HG02759 (cell line): Measurements from ENCODE around the gene MIOX.

ENCODE experiments used
- ATAC-seq: cut with Tn5 transposase; IDR thresholded peaks from one replicate; pipeline ENCODE4 v1.9.1; 2021; ENCODE audit warnings: mild to moderate bottlenecking, moderate library complexity; ENCODE audit not compliant: unreplicated experiment

Gene MIOX

DNA sequence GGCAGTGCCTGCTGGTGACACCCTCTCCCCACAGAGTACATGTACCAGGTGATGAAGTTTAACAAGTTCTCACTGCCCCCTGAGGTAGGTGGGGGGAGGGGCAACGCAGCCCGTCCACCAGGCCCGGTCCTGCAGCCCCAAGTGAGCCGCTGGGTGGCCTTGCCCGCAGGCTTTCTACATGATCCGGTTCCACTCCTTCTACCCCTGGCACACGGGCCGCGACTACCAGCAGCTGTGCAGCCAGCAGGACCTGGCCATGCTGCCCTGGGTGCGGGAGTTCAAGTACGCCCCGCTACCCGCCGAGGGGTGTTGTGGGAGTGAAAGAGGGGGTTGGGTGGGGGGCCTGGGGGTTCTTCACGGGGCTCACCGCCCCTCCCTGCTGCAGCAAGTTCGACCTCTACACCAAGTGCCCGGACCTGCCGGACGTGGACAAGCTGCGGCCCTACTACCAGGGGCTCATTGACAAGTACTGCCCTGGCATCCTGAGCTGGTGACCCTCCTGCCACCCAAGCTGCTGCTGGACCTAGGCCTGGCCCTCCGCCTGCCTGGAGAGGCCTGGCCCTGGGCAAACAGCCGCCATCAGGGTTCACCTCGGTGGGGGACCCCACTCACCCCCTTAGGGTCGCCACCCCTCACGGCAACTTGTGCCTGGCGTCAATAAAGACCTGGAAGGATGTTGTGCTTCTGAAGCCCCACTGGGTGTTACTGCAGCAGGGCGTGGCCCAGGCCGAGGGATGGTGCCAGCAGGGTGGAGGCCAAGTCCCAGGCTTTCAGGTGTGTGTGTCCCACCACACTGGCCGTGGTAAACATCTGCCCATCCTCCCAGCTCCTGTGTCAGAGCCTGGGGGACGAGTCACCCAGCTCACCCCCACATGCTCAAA is 2.9 kb downstream of the MIOX start:
- ATAC-seq: no peak

DNA sequence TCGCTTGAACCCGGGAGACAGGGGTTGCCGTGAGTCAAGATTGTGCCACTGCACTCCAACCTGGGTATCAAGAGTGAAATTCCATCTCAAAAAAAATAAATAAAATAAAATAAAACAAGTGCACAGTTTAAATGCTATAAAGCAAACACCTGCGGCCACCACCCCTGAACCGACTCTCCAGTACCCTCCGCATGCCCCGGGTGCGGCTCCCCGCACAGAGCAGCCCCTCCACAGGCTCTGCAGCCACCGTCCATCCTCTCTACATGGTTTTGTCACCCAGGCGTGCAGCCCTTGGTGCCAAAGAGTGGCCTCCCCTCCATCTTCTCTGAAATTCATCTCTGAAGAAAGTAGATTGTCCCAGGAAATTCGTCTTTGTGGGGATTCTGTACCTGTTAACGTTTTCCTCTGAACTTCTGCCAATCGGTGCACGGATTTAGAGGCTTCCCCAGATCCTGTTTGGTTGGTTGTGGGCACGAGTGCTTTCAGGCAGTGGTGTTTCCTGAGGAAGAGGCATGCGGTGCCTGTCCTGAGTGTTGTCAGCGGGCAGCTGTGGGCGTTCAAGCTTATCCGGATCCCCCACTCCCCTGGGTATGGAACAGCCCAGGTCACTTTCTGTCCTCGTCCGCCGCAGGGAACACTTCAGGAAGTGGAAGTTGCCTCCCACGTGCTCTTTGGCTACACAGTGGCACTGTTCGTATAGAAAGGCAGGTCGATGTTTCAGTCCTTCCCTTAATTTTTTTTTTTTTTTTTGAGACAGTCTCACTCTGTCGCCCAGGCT is 4.1 kb downstream of the MIOX start:
- no peak for ATAC-seq

DNA sequence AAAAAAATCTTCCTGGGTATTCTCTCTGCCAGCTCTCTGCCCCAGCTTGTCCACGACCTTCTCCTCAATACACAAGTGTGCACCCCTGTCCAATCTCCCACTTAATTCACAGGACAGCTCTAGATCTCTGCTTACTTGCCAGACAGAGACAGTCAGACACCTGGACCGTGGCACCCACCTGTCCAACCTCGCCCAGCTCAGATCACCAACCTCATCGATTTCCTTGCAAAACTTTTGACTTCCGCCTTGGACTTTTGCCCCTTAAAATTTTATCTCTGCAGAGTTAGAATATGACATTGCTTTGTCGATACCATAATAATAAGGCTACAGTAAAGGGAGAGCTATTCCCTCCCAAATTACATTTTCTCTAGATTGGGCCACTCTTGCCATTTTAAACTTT is 10.4 kb downstream of the MIOX start:
- no peak for ATAC-seq

DNA sequence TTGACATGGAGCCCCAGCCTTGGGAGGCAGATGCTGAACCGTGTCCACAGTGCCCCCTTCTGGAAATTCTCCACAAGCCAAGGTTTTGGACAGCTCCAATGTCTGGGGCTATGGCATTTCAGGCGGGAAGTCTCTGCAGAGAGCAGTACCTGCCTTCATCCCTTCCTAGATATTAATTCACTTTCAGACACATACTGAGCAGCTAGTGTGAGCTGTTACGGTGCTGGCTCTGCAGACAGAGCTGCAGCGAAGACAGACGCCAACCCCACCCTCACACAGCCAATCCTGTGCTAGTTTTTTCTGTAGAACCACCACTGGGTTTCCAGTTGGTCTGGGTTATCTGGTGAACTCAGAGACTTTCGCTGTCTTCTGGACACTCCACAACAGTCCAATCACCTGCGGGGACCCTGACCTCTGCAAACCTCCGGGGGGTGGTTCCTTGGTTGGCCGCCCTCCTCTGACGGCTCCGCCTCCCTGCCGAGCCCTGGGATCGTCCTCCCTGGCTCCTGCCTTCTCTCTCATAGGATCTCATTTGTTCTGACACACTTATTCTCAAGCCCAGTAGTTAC is 11.7 kb downstream of the MIOX start:
- ATAC-seq: no peak

DNA sequence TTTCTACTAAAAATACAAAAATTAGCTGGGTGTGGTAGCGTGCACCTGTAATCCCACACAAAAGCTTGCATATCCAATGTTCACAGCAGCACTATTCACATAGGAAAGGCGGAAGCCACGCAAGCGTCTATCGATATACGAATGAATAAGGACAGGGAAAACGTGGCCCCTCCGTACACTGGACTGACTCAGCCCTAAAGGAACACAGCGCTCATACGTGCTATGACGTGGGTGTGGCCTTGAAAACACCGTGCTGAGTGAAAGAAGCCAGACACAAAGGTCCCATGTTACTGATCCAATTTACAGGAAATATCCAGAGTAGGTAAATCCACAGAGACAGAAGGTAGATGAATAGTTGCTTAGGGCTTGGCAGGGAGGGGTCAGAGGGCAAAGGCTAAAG is 13.8 kb downstream of the MIOX start:
- no peak for ATAC-seq

DNA sequence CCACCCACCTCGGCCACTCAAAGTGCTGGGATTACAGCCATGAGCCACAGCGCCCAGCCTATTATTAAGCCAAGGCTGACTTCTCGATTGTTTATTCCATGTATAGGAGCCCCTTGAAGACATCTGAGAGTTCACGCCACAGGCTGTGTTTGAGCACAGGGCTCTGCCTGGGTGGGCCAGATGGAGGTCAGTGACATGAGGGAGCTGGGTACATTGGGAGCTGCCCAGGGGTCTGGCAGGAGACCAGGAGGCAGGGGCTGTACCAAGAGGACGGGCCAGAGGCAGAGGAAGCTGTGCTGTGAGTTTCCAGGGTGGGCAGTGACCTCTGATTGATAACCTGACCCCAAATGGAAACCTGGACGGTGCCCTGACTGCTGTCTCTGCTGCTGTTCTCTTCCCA is 15.4 kb downstream of the MIOX start:
- ATAC-seq: no peak

DNA sequence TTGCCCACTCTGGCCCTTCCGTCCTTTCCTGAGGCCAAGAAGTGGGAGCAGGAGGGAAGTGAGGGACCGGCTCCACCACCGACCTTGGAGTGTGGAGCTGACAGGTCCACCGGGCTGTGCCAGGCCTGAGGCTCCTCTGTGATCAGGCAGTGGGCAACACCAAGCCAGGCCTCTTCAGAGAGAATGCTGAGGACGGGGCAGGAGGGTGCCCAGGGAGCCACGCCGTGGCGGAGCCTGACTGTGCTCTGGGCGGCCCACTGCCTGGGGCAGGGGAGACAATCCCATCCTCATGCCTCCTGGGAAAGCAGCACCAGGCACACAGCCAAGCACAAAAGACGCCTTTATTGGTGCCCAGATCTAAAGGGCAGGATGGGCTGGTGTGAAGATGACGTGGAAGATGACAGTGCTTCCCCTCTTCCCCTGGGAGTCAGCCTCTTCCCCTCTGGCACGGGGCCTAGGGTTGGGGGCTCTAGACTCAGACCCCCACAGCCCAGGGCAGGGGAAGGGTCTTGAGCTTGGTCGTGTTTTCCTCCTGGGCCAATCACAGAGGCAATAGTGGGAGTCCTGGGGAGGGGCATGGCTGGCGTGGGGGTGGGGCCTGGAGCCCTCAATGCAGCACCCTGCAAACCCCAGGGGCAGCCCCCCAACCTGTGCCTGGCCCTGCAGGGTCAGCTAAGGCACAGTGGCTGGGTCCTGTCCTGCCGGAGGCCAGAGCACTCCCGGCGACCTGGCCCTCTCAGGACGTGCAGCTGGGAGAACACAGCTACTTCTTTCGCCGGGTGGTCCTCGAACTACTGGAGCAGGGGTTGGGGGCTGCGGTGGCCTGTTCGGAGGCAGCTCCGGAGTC is 16.2 kb downstream of the MIOX start:
- no peak for ATAC-seq

DNA sequence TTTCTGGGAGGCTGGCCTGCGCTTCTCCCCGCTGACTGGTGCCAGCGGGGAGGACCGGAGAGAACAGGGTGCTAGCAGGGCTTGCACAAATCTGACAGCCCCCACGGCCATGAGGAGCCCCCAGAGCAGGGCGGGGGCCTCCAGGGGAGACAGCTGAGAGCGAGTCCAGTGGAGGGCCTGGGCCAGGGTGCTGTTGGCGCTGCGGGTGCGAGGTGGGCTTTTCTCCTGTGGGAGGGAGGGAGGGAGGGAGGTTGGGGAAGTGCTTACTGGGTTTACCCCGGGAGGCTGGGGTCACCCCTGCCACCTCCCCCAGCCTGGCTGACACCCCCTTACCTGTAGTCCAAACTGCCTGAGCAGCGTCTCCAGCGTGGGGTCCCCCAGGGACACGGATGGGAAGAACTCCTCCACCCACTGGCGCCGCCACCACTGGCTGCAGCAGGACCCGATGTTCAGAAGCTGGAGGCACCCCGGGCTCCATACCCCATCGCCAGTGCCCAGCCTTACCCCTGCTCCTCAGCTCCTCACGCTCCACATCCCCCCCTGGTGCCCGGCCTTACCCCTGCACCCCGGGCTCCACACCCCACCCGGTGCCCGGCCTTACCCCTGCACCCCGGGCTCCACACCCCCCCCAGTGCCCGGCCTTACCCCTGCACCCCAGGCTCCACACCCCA is 17.0 kb downstream of the MIOX start:
- ATAC-seq: no peak

DNA sequence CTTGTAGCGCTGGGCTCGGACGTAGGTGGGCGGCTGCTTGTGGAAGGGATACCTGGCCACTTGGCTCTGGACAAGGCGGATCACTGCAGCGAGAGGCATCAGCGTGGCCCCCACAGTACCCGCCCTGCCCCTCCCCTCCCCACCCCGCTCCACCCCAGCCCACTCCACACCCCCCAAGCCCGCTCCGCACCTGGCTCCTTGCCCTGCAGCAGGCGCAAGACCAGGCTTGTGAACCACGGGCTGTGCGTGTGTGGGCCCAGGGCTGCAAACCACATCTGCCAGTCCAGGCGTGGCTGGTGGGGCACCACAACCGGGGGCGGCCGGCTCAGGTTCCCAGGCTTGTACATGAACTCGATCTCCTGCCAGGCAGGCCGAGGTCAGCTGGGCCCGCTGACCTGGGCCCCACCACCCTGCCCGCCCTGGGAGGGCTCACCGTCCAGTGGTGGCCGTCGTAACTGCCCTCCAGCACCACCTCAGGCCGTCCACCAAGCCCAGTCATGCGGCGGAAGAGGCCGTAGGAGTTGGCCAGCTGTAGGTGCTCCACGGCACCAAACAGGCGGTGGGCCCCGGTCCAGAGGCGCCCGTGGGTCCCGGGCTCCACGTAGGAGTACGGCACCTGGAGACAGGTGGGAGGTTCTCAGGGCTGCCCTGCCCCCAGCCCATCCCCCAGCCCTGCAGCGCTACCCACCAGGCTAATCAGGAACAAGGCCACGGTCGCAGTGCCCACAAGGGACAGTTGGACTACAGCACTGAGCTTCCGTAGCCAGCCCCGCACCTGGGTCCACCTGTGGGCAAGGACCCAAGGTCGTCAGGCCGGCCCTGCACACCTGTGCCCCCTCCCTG is 17.9 kb downstream of the MIOX start:
- ATAC-seq: no peak

DNA sequence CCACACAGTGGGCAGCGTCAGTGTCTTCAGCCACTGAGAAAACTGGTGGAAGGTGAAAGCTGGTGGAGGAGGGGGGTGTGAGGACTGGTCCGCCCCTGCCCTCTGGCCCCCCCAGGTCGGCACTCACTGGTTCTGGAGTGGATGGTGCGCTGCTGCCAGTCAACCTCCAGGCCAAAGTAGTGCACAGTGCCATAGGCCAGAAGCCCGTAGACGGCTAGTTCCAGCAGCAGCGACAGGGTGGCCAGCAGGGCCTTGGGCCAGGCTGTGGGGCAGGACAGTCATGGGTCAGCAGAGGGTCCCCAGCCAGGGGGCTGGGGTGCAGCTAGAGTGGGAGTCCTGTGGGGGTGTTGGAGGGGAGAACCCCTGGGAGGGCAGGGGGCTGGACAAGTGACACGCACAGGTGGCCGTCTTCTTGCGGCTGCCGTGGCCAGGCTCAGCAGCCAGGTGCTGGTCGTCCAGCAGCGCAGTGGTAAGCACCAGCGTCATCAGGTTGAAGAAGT is 18.7 kb downstream of the MIOX start:
- ATAC-seq: no peak

DNA sequence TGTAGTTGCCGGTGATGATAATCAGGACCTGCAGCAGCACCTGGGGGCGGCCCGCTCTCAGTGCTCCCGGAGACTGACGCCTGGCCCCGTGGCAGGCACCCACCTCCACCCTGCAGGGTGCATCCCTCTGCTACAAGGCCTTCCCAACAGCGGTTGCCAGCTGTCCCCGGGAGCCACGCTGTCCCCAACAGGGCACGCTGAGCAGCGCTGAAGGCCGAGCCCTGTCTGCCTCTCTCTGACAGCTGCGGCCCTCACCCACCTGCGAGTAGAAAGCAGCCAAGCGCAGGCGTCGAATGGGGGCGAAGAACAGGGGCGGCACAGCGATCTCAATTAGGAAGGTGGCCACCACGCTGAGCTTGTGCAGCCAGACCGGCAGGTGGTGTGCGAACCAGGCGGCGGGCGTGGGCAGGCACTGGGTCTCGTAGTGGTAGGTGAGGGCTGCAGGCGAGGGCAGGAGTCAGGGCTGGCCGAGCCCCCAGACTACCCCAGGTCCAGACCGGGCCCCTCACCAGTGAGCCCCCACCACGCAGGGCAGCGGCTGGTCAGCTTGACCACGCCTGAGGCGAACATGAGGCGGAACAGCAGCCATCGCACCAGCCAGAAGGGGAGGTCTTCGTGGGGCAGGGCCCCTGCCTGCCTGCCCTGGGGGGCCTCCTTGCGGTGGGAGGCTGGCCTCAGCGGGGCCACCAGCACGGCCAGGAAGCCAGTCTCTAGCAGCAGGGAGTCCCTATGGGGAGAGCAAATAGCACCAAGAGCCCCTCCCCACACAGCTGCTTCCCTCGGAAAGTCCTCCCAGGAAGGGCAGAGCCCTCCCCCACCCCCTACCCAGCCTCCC is 19.3 kb downstream of the MIOX start:
- ATAC-seq: no peak

DNA sequence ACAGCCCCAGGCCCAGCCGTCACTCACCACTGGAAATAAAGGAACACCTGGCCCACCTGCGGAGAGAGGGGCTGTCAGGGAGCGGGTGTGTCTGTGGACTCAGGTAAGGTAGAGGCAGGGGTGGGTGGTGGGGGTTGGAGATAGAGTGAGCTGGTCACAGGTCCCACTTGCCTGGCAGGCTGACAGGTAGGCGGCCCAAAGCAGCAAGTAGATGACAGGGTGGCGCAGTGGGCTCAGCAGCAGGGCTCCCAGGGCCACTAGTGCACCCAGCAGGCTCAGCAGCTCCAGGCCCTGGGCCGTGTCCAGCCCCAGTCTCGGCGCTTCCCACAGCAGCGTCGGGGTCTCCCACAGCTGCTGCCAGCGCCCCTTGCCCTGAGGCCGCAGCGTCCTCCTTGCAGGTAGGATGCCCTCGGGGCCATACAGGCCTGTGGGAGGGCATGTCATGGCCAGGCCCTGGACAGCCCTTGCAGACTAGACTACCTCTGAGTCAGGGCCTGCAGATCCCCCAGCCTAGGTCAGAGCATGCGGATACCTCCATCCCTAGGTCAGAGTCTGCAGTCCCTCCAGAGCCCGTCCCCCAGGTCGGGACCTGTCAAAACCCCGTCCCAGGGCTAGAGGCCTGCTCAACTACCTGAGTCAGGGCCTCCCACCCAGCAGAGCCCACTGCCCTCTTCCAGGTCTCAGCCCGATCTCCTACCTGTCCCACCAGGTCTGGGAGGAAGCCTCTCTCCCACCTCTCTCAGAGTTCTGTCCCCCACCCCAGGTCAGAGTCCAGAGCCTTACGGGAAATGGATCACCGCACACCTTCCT is 20.2 kb downstream of the MIOX start:
- no peak for ATAC-seq

DNA sequence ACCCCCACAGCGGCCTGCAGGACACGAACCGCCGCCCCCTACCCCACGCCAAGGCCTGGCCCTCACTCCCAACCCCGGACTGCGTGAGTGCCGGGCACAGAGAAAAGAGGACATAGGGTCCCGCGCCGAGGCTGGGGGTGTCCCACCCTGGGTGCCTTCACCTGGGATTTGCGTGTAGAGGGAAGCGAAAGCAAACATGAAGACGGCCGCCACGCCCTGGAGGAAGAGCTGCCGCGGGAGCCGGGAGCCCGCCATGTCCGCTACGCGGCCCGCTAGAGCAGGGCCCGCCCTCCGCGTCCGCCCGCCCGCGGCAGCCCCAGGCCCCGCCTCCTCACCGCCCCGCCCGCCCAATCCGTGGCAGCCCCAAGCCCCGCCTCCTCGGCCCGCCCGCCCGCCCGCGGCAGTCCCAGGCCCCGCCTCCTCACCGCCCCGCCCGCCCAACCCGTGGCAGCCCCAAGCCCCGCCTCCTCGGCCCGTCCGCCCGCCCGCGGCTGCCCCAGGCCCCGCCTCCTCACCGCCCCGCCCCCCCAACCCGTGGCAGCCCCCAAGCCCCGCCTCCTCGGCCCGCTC is 20.8 kb downstream of the MIOX start, which contains the start of gene LMF2:
TSS of gene LMF2 (minus strand) at position 282 of the 570 bp plus-strand sequence. CDS start at position 255, 27 bp downstream.
- ATAC-seq: peak; percentile 64

DNA sequence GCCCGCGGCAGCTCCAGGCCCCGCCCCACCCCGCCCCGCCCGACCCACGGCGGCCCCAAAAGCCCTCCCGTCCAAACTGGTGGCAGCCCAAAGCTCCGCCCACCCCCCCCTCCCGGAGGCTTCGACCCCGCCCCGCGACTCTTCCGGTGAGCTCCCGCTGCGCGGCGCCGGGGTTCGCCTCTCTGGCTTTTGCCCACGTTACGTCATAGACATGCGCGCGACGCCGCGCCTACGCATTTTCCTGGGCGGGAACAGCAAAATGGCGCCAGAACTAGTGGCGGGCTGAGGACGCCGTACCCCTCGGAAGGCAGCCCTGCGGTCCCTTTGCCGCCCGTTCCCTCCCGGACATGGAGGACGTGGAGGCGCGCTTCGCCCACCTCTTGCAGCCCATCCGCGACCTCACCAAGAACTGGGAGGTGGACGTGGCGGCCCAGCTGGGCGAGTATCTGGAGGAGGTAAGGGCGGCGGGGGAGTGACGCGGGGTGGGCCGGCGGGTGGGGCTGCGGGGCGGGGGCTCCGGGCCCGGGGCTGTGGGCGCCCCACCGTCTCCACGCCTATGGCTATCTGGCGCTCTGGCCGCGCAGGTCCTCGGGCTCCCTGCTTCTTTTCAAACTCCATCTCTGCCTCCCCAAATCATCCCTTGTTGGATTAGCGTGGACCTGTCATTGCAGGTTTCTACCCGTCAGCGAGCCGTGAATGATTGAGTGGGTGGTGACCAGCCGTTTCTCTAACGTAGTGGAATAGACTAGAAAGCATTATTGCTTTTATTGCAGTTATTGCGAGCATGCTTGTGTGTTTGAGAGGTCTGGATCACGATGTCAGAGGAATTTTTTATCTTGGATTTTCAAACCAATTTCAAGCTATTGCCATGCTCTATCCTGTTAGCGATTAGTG is 21.6 kb downstream of the MIOX start, which contains the start of gene NCAPH2:
TSS of gene NCAPH2 (plus strand) at position 234 of the 894 bp plus-strand sequence. CDS start at position 348, 114 bp downstream.
- ATAC-seq: peak; percentile 75

DNA sequence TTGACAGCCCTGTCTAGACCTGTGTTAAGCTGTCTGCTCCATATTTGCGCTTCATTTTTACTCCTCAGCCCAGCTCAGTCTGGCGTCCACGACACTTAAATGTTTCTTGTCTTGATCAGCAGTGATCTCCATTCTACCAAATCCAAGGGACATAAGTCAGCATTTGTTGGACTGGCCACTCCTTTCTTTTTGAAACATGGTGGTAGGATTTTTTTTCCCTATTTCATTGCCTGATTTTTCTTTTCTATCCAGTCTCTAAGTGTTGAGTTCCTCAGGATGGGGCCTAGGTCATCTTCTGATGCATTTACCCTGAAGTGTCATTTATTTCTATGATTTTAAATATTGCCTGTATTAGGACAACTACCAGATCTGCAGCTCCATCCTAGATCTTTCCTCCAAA is 22.2 kb downstream of the MIOX start:
- ATAC-seq: no peak

DNA sequence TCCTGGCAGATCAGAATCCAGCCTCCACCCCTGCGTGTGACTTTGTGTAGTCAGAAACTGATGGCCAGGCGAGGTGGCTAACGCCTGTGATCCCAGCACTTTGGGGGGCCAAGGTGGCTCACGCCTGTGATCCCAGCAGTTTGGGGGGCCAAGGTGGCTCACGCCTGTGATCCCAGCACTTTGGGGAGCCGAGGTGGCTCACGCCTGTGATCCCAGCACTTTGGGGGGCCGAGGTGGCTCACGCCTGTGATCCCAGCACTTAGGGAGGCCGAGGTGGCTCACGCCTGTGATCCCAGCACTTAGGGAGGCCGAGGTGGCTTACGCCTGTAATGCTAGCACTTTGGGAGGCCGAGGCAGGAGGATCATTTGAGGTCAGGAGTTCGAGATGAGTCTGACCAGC is 26.5 kb downstream of the MIOX start:
- ATAC-seq: no peak
